22Rv1 (cell line): ENCODE results near the gene CLASP1.

ENCODE experiments used
- H3K27ac ChIP-seq: fragments of 450-650 bp; 2 replicates; pipeline ENCODE4 v1.5.1; 2017
- ZFX ChIP-seq: fragments of 450-650 bp; IDR thresholded peaks from 2 replicates; pipeline ENCODE4 v1.6.1; 2017; ENCODE audit warnings: antibody characterized with exemption, borderline replicate concordance
- TF ChIP-seq, protein P1 (sequence below): fragments of 450-650 bp; IDR thresholded peaks from 2 replicates; pipeline ENCODE4 v1.5.1; 2017; ENCODE audit warnings: mild to moderate bottlenecking

The CLASP1 gene

DNA sequence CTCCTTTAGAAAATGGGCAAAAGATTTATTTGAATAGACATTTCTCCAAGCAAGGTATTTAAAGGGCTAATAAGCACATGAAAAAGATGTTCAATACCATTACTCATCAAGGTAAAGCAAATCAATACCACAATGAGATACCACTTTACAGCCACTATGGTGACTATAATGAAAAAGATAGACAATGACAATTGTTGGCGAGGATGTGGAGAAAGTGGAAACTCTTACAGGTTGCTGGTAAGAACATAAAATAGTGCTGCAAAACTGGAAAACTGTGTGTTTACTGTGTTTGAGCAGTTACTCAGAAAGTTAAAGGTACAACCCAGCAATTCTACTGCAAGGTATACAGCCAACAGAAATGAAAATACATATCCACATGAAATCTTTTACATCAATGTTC lies 150.5 kb downstream of the CLASP1 start:
- TF ChIP-seq, protein P1, sequence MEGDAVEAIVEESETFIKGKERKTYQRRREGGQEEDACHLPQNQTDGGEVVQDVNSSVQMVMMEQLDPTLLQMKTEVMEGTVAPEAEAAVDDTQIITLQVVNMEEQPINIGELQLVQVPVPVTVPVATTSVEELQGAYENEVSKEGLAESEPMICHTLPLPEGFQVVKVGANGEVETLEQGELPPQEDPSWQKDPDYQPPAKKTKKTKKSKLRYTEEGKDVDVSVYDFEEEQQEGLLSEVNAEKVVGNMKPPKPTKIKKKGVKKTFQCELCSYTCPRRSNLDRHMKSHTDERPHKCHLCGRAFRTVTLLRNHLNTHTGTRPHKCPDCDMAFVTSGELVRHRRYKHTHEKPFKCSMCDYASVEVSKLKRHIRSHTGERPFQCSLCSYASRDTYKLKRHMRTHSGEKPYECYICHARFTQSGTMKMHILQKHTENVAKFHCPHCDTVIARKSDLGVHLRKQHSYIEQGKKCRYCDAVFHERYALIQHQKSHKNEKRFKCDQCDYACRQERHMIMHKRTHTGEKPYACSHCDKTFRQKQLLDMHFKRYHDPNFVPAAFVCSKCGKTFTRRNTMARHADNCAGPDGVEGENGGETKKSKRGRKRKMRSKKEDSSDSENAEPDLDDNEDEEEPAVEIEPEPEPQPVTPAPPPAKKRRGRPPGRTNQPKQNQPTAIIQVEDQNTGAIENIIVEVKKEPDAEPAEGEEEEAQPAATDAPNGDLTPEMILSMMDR: no peak
- TF ChIP-seq ZFX: no peak
- no peak overlapping the region for H3K27ac ChIP-seq

DNA sequence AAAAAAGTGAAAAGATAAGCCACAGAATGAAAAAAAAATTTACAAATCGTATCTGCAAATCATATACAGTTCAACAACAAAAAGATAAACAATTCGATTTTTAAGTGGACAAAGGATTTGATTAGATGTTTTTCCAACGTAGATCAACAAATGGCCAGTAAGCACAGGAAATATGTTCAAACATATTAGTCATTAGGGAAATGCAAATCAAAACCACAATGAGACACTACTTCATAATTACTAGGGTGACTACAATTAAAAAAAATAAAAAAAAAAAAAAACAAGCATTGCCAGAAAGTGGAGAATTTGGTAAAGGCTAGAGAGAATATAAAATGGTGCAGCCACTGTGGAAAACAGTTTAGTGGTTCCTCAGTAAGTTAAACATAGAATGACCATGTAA lies 156.9 kb downstream of the CLASP1 start:
- no peak overlapping the region for H3K27ac ChIP-seq
- TF ChIP-seq ZFX: no peak

DNA sequence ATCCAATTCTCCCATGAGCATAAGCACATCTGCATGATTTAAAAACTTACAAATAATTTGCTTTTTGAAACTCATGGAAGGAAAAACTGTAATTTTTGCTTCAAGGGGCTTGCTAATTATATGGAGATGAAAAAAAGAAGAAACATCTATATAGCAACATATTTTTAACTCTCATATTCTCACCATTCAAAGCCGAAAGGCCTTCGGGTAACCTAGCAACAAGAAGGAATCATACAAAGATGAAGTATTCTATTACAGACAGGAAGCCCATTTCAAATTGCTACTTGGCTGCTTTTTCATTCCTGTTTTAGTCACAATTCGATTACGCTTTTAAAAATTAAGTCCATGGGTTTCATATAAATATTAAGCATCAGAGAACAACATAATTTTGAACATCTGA lies 157.7 kb downstream of the CLASP1 start:
- H3K27ac ChIP-seq: no peak overlapping the region
- TF ChIP-seq, protein P1: no peak
- TF ChIP-seq ZFX: no peak

DNA sequence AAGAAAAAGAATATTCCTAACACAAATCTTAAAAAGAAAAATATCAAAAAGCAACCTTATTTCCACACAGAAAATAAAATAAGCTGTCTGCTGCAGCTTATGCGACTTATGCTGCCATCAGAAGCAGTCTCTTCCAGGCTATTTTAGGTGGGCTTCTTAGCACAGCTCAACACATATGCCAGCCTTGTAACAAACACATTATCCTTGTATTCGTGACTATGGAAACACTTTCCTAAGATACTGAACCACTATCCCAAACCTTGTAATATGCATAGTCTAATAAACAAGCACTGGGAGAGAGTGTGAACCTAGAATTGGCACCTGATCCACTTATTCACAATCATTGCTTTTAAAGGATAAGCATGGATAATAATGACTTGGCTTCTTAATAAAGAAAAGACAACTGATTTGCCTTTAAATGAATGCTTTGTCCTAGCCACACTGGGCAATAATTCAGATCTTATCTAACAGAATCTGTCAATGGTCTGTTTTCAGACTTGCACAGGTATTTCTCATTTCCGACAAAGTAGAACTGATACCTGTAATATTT lies 158.6 kb downstream of the CLASP1 start:
- TF ChIP-seq, protein P1: no peak
- no peak for TF ChIP-seq ZFX
- no peak overlapping the region for H3K27ac ChIP-seq

DNA sequence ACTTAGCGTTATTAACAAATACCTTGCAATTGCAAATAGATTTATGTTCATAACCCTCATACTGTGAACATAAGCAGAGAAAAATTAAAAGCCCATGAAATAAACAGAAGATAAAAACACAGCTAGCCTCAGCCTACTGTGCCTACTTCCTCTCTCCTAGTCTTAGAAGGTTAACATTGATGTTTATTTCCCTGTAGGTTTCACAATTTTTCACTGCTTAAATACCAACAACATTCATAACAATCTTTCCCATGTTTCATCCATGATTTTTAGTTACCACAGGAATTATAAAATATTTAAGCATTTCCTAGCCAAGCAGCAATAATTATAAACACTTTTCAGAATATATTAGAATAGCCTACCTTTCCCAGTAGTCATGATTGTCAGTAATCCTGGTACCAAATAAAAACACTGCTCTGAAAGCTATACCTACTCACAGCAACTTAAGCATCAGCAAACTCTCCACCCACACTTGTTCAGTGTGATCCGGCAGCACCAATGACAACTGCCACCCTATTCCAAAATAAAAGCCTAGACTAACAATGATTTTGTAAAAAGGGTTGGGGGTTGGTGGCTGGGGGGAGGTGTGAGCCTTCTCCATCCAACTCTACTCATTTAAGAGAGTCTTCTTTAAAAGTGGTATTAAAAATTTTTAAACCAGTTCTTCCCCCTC lies 159.2 kb downstream of the CLASP1 start:
- no peak for TF ChIP-seq ZFX
- TF ChIP-seq, protein P1: no peak
- H3K27ac ChIP-seq: no peak overlapping the region

DNA sequence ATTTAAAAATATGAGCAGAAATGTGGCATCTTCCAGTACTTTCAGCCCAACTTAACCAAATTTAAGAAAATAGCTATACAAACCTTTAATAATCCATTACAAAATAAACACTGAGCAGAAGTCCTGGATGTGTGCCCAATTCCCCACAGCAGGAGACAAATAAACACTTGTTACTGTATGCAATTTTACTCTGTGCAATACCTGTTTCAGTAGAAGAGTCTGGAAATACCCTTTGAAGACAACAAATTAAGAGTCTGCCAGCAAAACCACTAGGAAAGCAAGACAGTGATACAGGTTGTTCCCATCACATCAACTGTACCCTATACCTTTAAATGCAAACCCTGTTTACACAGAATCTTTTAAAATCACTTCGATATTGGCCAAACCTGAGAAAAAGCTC lies 160.0 kb downstream of the CLASP1 start:
- no peak overlapping the region for H3K27ac ChIP-seq
- TF ChIP-seq ZFX: no peak
- TF ChIP-seq, protein P1: no peak

DNA sequence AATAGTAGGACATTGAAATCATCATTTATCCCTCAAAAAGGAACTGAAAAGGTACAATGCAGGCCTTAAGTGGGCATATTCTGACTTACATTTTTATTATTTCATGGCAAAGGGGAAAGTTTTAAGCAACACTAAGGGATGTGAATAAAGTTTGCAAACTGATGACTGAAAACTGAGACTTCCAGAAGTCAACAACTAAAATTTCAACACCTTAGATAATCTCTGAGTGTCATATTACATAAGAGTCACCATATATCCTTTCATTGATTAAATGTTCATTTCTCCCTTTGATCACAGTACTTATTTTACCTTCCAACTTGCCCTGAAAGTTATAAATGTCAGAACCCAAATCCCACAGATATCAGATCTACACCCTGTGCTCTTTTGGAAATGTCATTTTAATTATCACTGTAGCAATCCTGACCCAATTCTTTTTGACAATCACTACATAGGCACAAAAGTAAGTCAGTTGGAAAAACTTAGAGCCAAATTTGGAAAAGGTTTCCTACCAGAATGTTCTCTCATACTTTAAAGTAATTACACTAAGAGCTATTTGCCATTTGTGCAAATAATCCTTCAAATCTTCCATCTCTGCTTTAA lies 163.0 kb downstream of the CLASP1 start:
- no peak overlapping the region for H3K27ac ChIP-seq

More for the DNA sequence above, 163.0 kb downstream of the CLASP1 start:
- no peak for TF ChIP-seq ZFX
- TF ChIP-seq, protein P1: no peak
